Glomerular visceral epithelial cell (primary cell): ENCODE data around the gene TRIM3.

ENCODE experiments used
- DNase-seq: peaks from one replicate; pipeline ENCODE4 v3.0.0-alpha.2; 2016; ENCODE audit errors: extremely low spot score

Gene TRIM3

GRCh38 chr11:6480299-6480914 is 6.7 kb upstream of the TRIM3 start:
- DNase-seq, result no peak

- DNase-seq, result no peak
These were observed 2.8 kb upstream of the TRIM3 start for GRCh38 chr11:6476571-6476970.

GRCh38 chr11:6475936-6476335 is 2.2 kb upstream of the TRIM3 start:
- no peak for DNase-seq

GRCh38 chr11:6474806-6475500 is 1.2 kb upstream of the TRIM3 start:
- no peak for DNase-seq

GRCh38 chr11:6474413-6474792 is 662 bp upstream of the TRIM3 start:
- DNase-seq, result no peak

- DNase-seq, result no peak
These were observed 807 bp downstream of the TRIM3 start for GRCh38 chr11:6472934-6473333.

GRCh38 chr11:6469599-6469998 is 4.1 kb downstream of the TRIM3 start:
- DNase-seq, result no peak

- peak; percentile 50 for DNase-seq
These were observed 4.8 kb downstream of the TRIM3 start for GRCh38 chr11:6468712-6469495.

GRCh38 chr11:6459099-6459450 is 14.7 kb downstream of the TRIM3 start:
- DNase-seq, result no peak

- no peak for DNase-seq
These were observed 15.2 kb downstream of the TRIM3 start for GRCh38 chr11:6458352-6459098.

- no peak for DNase-seq
These were observed 16.0 kb downstream of the TRIM3 start for GRCh38 chr11:6457581-6458320.

- DNase-seq, result no peak
These were observed 17.2 kb downstream of the TRIM3 start for GRCh38 chr11:6456361-6457073.

GRCh38 chr11:6455070-6455469 is 18.7 kb downstream of the TRIM3 start:
- DNase-seq, result no peak

GRCh38 chr11:6453152-6453551 is 20.6 kb downstream of the TRIM3 start:
- no peak for DNase-seq

- DNase-seq, result no peak
These were observed 21.5 kb downstream of the TRIM3 start for GRCh38 chr11:6452219-6452618.

GRCh38 chr11:6448574-6448973 is 25.2 kb downstream of the TRIM3 start:
- no peak for DNase-seq

GRCh38 chr11:6443269-6444003 is 30.3 kb downstream of the TRIM3 start:
- DNase-seq, result peak; percentile 52

GRCh38 chr11:6442441-6442840 is 31.3 kb downstream of the TRIM3 start:
- no peak for DNase-seq

GRCh38 chr11:6440906-6441358 is 32.8 kb downstream of the TRIM3 start, which contains the start of gene HPX:
HPX (minus strand) TSS chr11:6440987; CDS start chr11:6440963, 24 bp downstream.
- no peak for DNase-seq

GRCh38 chr11:6438979-6439571 is 34.7 kb downstream of the TRIM3 start:
- peak; percentile 50 for DNase-seq
